ENCODE data around the gene TCOF1.

GRCh38 chr5:150410524-150411244 is 53.2 kb downstream of the TCOF1 start:
- no peak for TF ChIP-seq CTCF (conservative IDR thresholded peaks at IDR 0.05; ENCODE audit: low read length)
- no peak for TF ChIP-seq EZH2phosphoT487 (IDR thresholded peaks at IDR 0.05; ENCODE audit: borderline replicate concordance, low read depth, low read length)
